Calu3 (cell line): ENCODE measurements around the gene BTBD1. TPM values are rescaled to one million over a fixed set of nuclear protein-coding genes. Genes with fewer than 3 reads are reported as not detected.
A peak's percentile ranks its signal among the peaks of the same experiment; 100 is the strongest.
"Not testable (repeated sequence)": the region's sequence is repeated elsewhere in the genome, so short reads cannot be mapped to it uniquely, and the experiment has no call there.

ENCODE experiments used
- BruUV-seq: library from RNA; stranded (reverse); fragments of 400-500 nt; replicated peaks from 2 replicates; lab custom pipeline; 2021; lab: Mats Ljungman, UMichigan
- CTCF ChIA-PET: fragments of 300-600 bp; sonication (Branson Sonifier 250); formaldehyde crosslinking; loops from one replicate; lab custom pipeline; 2022; ENCODE audit warnings: antibody characterized with exemption; lab: Charles Lee
- DNase-seq: peaks from one replicate; pipeline ENCODE4 v3.0.0; 2022
- H3K27ac Mint-ChIP-seq: one replicate; pipeline ENCODE4 v1.8.0; 2022; ENCODE audit warnings: mixed read lengths; ENCODE audit not compliant: unreplicated experiment
- H3K27me3 Mint-ChIP-seq: one replicate; pipeline ENCODE4 v1.8.0; 2022; ENCODE audit warnings: mixed read lengths; ENCODE audit not compliant: unreplicated experiment
- H3K36me3 Mint-ChIP-seq: one replicate; pipeline ENCODE4 v1.8.0; 2022; ENCODE audit warnings: mild to moderate bottlenecking, moderate library complexity, mixed read lengths; ENCODE audit not compliant: insufficient read depth, unreplicated experiment
- H3K4me1 Mint-ChIP-seq: one replicate; pipeline ENCODE4 v1.8.0; 2022; ENCODE audit warnings: mild to moderate bottlenecking, low read depth, mixed read lengths; ENCODE audit not compliant: unreplicated experiment
- H3K4me3 Mint-ChIP-seq: one replicate; pipeline ENCODE4 v1.8.0; 2022; ENCODE audit warnings: mild to moderate bottlenecking, low read depth, moderate library complexity, mixed read lengths; ENCODE audit not compliant: unreplicated experiment
- H3K9me3 Mint-ChIP-seq: one replicate; pipeline ENCODE4 v1.8.0; 2022; ENCODE audit warnings: low read depth, mixed read lengths; ENCODE audit not compliant: unreplicated experiment
- intact Hi-C: fragments of 100-400 bp; cut with micrococcal nuclease; formaldehyde crosslinking; loops from one replicate; pipeline ENCODE4 v1.10.0; 2022; ENCODE audit not compliant: unreplicated experiment
- total RNA-seq: library from RNA; stranded (reverse); gene quantifications from 2 replicates; pipeline ENCODE4 v1.2.3, GENCODE V29; 2022
- TF ChIP-seq, protein P1 (sequence below): fragments of 200-600 bp; IDR thresholded peaks from one replicate; pipeline ENCODE4 v1.8.0; 2022; ENCODE audit warnings: antibody characterized with exemption; ENCODE audit not compliant: unreplicated experiment

BTBD1 gene
- total RNA-seq, 1 experiment from 2014 or later: 73.2 TPM

DNA sequence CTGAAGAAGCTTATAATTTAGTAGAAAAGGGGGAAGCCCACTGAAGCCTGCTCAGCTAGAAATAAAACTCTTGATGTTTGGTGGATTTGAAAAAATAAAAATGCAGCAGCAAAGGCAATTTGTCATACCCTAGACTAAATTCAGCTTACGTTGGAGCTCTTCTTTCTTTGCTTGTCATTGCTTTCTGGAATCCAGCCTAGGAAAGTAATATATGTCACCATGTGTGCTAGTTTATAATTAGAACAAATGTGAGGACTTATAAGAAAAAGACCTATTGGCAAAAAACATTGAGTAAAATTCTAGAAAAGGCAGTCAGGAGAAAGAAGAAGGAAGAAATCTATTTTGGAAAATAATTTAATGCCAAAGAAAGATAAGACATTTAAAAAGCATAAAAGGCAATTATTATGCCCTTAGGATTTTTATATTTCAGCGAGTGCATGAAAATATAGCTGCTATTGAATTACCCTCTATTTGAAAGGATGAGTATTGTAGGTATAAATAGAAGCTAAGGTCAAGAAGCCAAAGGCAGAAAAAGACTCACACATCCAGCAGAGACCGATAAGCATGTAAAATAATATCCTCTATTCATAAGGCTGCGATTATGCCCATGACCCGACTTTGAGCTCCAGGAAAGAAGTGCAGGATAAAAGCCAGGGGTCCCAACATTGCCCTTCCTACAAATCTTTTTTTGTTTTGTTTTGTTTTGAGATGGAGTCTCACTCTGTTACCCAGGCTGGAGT lies 10.6 kb upstream of the BTBD1 start:
- H3K9me3 Mint-ChIP-seq: peaks cover 4% of the 10 kb centered on the region
- no peak overlapping the region for H3K4me3 Mint-ChIP-seq
- H3K4me1 Mint-ChIP-seq: no peaks in the 10 kb centered on the region
- TF ChIP-seq, protein P1, sequence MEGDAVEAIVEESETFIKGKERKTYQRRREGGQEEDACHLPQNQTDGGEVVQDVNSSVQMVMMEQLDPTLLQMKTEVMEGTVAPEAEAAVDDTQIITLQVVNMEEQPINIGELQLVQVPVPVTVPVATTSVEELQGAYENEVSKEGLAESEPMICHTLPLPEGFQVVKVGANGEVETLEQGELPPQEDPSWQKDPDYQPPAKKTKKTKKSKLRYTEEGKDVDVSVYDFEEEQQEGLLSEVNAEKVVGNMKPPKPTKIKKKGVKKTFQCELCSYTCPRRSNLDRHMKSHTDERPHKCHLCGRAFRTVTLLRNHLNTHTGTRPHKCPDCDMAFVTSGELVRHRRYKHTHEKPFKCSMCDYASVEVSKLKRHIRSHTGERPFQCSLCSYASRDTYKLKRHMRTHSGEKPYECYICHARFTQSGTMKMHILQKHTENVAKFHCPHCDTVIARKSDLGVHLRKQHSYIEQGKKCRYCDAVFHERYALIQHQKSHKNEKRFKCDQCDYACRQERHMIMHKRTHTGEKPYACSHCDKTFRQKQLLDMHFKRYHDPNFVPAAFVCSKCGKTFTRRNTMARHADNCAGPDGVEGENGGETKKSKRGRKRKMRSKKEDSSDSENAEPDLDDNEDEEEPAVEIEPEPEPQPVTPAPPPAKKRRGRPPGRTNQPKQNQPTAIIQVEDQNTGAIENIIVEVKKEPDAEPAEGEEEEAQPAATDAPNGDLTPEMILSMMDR: no peak
- BruUV-seq: no TSS peak
- no peak overlapping the region for H3K27ac Mint-ChIP-seq
- DNase-seq: no peak
- intact Hi-C loops: no loop called here
- H3K27me3 Mint-ChIP-seq: peaks cover 36% of the 10 kb centered on the region
- H3K36me3 Mint-ChIP-seq: no peaks in the 10 kb centered on the region
- CTCF ChIA-PET: no interaction called here

DNA sequence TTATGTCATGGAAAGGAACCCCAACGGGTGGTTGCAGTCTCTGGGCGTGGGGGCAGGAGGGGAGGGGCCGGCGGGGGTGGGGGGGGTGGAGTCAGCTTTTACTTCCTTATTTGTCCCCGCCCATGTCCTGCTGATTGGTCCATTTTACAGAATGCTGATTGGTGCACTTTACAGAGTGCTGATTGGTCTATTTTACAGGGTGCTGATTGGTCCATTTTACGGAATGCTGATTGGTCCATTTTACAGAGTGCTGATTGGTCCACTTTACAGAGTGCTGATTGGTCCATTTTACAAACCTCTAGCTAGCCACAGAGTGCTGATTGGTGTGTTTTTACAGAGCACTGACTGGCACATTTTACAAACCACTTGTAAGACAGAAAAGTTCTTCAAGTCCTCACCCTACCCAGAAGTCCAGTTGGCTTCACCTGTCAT lies 2.2 kb upstream of the BTBD1 start:
- DNase-seq: not testable (repeated sequence)
- intact Hi-C loops: loop anchor here (5.0 kb wide), 3 partner anchors 57 to 138 kb away; partner anchors contain the start of genes C15orf40 and HDGFL3

DNA sequence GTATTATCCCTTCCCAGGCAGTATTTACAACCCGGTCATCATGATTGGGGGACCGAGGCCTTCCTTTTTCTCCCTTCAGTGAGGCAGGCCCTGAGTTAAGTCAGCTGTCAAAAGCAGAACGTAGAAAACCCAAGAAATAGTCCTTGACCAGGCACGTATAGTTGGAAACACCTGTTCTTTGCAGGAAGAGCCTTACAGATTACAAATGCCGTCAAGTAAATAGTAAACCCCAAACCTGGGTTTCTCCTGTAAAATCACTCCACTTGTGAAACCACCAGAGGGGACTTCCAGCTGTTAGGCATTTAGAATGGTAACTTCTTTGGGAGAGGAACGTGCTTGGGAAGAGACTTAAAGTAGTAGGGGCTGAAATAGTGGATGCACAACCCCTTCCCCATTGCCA lies 1.0 kb upstream of the BTBD1 start:
- BruUV-seq: no TSS peak
- TF ChIP-seq, protein P1: no peak
- intact Hi-C loops: loop anchor here (5.0 kb wide), 3 partner anchors 56 to 139 kb away; partner anchors contain the start of genes C15orf40 and HDGFL3
- CTCF ChIA-PET: no interaction called here
- no peak for DNase-seq
- Mint-ChIP-seq H3K27ac (peak overlapping the region; percentile 71), H3K4me1 (no peaks in the 10 kb centered on the region), H3K9me3 (no peaks in the 10 kb centered on the region), H3K36me3 (peaks cover 36% of the 10 kb centered on the region), H3K4me3 (peak overlapping the region; percentile 66), H3K27me3 (no peaks in the 10 kb centered on the region)

More for the DNA sequence above, 2.2 kb upstream of the BTBD1 start:
- H3K27me3 Mint-ChIP-seq, H3K4me1 Mint-ChIP-seq, H3K9me3 Mint-ChIP-seq, CTCF ChIA-PET, H3K27ac Mint-ChIP-seq, H3K4me3 Mint-ChIP-seq, BruUV-seq: not testable (repeated sequence)
- peaks cover 36% of the 10 kb centered on the region for H3K36me3 Mint-ChIP-seq

DNA sequence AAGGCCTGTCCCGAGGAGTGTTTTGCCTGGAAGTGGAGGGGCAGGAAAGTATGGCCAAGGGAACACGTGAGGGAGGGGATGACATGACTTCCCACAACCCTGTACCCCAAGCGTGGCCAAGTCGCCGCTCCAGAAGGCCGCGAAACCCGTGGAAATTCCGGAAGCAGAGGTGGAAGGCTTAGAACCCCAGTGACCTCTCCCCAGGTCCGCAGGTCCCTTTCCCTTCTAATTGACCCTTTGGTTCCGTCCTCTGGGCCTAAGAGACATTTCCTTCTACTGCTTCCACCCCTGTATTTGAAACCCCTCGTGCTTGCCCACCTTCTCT lies 548 bp upstream of the BTBD1 start:
- DNase-seq: no peak
- BruUV-seq: no TSS peak
- CTCF ChIA-PET: interaction anchor here (0.9 to 1.2 kb wide), 4 partner anchors 34 to 158 kb away, joined by 3 to 8 read pairs (median 4); partner anchors contain the start of gene C15orf40
- H3K27ac Mint-ChIP-seq: peak overlapping the region; percentile 71
- no peaks in the 10 kb centered on the region for H3K9me3 Mint-ChIP-seq
- H3K4me1 Mint-ChIP-seq: no peaks in the 10 kb centered on the region
- peak overlapping the region; percentile 66 for H3K4me3 Mint-ChIP-seq
- H3K36me3 Mint-ChIP-seq: peaks cover 36% of the 10 kb centered on the region
- intact Hi-C loops: loop anchor here (5.0 kb wide), 3 partner anchors 55 to 140 kb away; partner anchors contain the start of genes C15orf40 and HDGFL3
- no peaks in the 10 kb centered on the region for H3K27me3 Mint-ChIP-seq
- TF ChIP-seq, protein P1: no peak
